Measurements from ENCODE around the gene PTPN4.

Gene PTPN4

DNA sequence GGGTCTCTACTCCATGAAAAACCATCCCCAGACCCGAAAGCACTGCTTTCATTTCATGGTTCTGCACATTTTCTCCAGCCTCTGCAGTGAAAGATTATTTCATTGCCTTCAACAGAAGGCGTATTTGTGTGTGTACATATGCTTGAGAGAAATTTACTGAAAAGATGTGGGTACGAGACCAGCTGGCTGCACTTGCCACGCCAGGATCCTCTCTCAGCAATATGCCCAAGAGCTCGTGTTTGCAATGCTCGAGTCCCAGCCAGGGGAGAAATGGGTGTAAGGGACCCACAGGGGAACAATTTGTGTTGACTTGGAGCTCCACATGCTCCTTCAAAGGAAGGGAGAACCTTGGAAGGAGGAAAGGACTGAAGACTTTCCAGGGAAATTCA, 43.4 kb upstream of the PTPN4 start:
- no peak for DNase-seq (ENCODE audit: low spot score)
- in situ Hi-C loops (cut with MboI; ENCODE audit: low pct_unique_long_range_greater_than_20kb, low sequenced_read_pairs, unreplicated experiment) = no loop called here
- no peak for TF ChIP-seq CTCF (IDR thresholded peaks at IDR 0.05; ENCODE audit: extremely low read depth, insufficient read depth, missing control alignments)

GRCh38 chr2:119718501-119719260, 41.0 kb upstream of the PTPN4 start:
- TF ChIP-seq CTCF (IDR thresholded peaks at IDR 0.05; ENCODE audit: extremely low read depth, insufficient read depth, missing control alignments) = no peak
- in situ Hi-C loops (cut with MboI; ENCODE audit: low pct_unique_long_range_greater_than_20kb, low sequenced_read_pairs, unreplicated experiment) = no loop called here
- DNase-seq (ENCODE audit: low spot score) = no peak

- in situ Hi-C loops (cut with MboI; ENCODE audit: low pct_unique_long_range_greater_than_20kb, low sequenced_read_pairs, unreplicated experiment) = no loop called here
- no peak for DNase-seq (ENCODE audit: low spot score)
- no peak for TF ChIP-seq CTCF (IDR thresholded peaks at IDR 0.05; ENCODE audit: extremely low read depth, insufficient read depth, missing control alignments)
Observed at GRCh38 chr2:119719261-119719627, 40.5 kb upstream of the PTPN4 start.

- no peak for TF ChIP-seq CTCF (IDR thresholded peaks at IDR 0.05; ENCODE audit: extremely low read depth, insufficient read depth, missing control alignments)
- DNase-seq (ENCODE audit: low spot score) = no peak
- in situ Hi-C loops (cut with MboI; ENCODE audit: low pct_unique_long_range_greater_than_20kb, low sequenced_read_pairs, unreplicated experiment) = no loop called here
Observed at GRCh38 chr2:119721043-119721442, 38.7 kb upstream of the PTPN4 start.

GRCh38 chr2:119721462-119721861, 38.3 kb upstream of the PTPN4 start:
- no peak for TF ChIP-seq CTCF (IDR thresholded peaks at IDR 0.05; ENCODE audit: extremely low read depth, insufficient read depth, missing control alignments)
- no peak for DNase-seq (ENCODE audit: low spot score)
- in situ Hi-C loops (cut with MboI; ENCODE audit: low pct_unique_long_range_greater_than_20kb, low sequenced_read_pairs, unreplicated experiment) = no loop called here

DNA sequence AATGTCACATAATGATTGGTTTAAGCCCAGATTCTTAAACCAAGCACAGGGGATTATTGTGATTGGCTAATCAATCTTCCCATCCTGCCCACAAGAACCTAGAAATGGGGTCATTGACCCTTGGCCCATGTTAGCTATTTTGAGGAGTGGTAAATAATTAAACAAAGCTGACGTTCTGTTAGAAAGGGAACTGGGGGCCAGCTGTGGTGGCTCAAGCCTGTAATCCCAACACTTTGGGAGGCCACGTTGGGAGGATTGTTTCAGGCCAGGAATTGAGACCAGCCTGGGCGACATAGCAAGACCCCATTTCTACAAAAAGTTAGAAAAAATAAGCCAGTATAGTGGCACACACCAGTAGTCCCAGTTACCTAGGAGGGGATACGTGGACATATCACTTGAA, 37.8 kb upstream of the PTPN4 start:
- TF ChIP-seq CTCF (IDR thresholded peaks at IDR 0.05; ENCODE audit: extremely low read depth, insufficient read depth, missing control alignments) = no peak
- in situ Hi-C loops (cut with MboI; ENCODE audit: low pct_unique_long_range_greater_than_20kb, low sequenced_read_pairs, unreplicated experiment) = no loop called here
- no peak for DNase-seq (ENCODE audit: low spot score)

Measured in GM13977 (cell line).